ENCODE data around the gene PC. TPM values are rescaled to one million over a fixed set of nuclear protein-coding genes. Genes with fewer than 3 reads are reported as not detected.

The PC gene
- total RNA-seq, 1 experiment from 2014 or later, result 40.5 TPM

- no peaks in the 10 kb centered on the region for H3K27me3 Mint-ChIP-seq (ENCODE audit: unreplicated experiment)
- H3K4me3 Mint-ChIP-seq (ENCODE audit: low read depth, unreplicated experiment), result no peak overlapping the region
- H3K36me3 Mint-ChIP-seq (ENCODE audit: insufficient read depth, unreplicated experiment), result peaks cover 5% of the 10 kb centered on the region
- TF ChIP-seq, protein P1, sequence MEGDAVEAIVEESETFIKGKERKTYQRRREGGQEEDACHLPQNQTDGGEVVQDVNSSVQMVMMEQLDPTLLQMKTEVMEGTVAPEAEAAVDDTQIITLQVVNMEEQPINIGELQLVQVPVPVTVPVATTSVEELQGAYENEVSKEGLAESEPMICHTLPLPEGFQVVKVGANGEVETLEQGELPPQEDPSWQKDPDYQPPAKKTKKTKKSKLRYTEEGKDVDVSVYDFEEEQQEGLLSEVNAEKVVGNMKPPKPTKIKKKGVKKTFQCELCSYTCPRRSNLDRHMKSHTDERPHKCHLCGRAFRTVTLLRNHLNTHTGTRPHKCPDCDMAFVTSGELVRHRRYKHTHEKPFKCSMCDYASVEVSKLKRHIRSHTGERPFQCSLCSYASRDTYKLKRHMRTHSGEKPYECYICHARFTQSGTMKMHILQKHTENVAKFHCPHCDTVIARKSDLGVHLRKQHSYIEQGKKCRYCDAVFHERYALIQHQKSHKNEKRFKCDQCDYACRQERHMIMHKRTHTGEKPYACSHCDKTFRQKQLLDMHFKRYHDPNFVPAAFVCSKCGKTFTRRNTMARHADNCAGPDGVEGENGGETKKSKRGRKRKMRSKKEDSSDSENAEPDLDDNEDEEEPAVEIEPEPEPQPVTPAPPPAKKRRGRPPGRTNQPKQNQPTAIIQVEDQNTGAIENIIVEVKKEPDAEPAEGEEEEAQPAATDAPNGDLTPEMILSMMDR (IDR thresholded peaks at IDR 0.05; ENCODE audit: unreplicated experiment), result no peak
- intact Hi-C loops (cut with micrococcal nuclease; ENCODE audit: unreplicated experiment), result no loop called here
- H3K9me3 Mint-ChIP-seq (ENCODE audit: low read depth, unreplicated experiment), result no peaks in the 10 kb centered on the region
- H3K4me1 Mint-ChIP-seq (ENCODE audit: low read depth, unreplicated experiment), result no peaks in the 10 kb centered on the region
- no peak for DNase-seq
- CTCF ChIA-PET, result no interaction called here
- H3K27ac Mint-ChIP-seq (ENCODE audit: unreplicated experiment), result no peak overlapping the region
- BruUV-seq (replicated peaks), result no TSS peak
Observed at GRCh38 chr11:66924272-66924671, 33.9 kb downstream of the PC start.

- no TSS peak for BruUV-seq (replicated peaks)
- no peaks in the 10 kb centered on the region for H3K27me3 Mint-ChIP-seq (ENCODE audit: unreplicated experiment)
- TF ChIP-seq, protein P1 (IDR thresholded peaks at IDR 0.05; ENCODE audit: unreplicated experiment), result no peak
- CTCF ChIA-PET, result interaction anchor here (0.6 kb wide), 1 partner anchor 389 kb away, joined by 3 read pairs; no protein-coding TSS in a partner anchor
- DNase-seq, result no peak
- peaks cover 5% of the 10 kb centered on the region for H3K36me3 Mint-ChIP-seq (ENCODE audit: insufficient read depth, unreplicated experiment)
- H3K4me3 Mint-ChIP-seq (ENCODE audit: low read depth, unreplicated experiment), result no peak overlapping the region
- H3K9me3 Mint-ChIP-seq (ENCODE audit: low read depth, unreplicated experiment), result no peaks in the 10 kb centered on the region
- intact Hi-C loops (cut with micrococcal nuclease; ENCODE audit: unreplicated experiment), result no loop called here
- no peak overlapping the region for H3K27ac Mint-ChIP-seq (ENCODE audit: unreplicated experiment)
- H3K4me1 Mint-ChIP-seq (ENCODE audit: low read depth, unreplicated experiment), result no peaks in the 10 kb centered on the region
Observed at GRCh38 chr11:66922551-66922950, 35.6 kb downstream of the PC start.

DNA sequence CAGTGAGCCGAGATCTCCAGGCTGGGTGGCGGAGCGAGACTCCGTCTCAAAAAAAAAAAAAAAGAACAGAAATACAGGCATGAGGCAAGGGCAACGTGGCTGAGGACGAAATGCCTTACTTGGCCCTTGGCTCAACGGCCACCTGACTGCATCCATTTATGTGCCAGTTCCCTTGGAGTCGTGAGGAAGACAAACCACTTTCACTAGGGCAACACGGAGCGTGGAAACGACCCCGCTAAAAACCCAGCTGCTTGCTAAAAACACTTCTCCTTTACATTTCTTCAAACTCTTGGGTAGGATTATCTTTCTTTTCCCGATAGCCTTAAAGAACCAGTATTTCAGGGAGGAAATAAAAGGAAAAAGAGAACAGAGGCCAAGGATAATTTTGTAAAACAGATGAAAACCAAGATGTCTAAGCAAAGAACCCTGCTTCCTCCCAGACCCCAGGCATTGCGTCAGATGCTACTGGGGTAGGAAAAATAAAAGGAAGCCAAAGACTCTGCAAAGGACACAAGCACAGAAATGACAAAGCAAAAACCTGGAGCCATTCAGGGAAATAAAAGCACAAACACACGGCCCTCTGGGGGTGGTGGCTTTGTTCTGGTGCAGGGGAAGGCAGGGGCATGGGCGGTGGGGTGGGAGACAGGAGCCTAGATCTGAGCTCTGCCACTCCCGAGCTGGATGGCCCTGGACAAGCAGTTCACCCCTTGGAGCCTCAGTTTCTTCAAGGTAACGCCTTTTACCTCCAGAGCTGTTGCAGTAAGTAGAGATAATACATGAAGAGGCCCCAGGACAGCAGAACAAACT, 37.0 kb downstream of the PC start:
- TF ChIP-seq, protein P1 (IDR thresholded peaks at IDR 0.05; ENCODE audit: unreplicated experiment), result no peak
- no peak for DNase-seq
- peaks cover 5% of the 10 kb centered on the region for H3K36me3 Mint-ChIP-seq (ENCODE audit: insufficient read depth, unreplicated experiment)
- no peak overlapping the region for H3K27ac Mint-ChIP-seq (ENCODE audit: unreplicated experiment)
- no peaks in the 10 kb centered on the region for H3K27me3 Mint-ChIP-seq (ENCODE audit: unreplicated experiment)
- H3K9me3 Mint-ChIP-seq (ENCODE audit: low read depth, unreplicated experiment), result no peaks in the 10 kb centered on the region
- intact Hi-C loops (cut with micrococcal nuclease; ENCODE audit: unreplicated experiment), result no loop called here
- CTCF ChIA-PET, result no interaction called here
- no TSS peak for BruUV-seq (replicated peaks)
- no peaks in the 10 kb centered on the region for H3K4me1 Mint-ChIP-seq (ENCODE audit: low read depth, unreplicated experiment)
- no peak overlapping the region for H3K4me3 Mint-ChIP-seq (ENCODE audit: low read depth, unreplicated experiment)

DNA sequence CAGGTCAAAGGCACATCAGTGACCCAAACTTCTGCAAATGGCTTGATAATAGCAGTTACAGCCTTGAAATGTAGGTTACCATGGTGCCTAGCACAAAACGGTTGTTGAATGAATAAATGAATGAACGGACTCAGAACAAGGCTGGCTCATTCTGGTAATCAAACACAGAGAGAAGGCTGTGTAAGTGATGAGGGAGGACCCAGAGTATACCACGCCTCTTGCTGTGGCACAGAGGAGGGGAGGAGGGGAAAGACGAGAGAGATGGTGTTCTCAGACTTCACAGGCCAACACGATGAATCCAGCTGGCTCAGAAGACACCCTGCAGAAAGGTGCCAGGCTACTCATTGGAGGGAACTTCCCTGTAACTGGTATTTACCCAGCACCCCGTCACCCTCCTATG, 38.3 kb downstream of the PC start:
- TF ChIP-seq, protein P1 (IDR thresholded peaks at IDR 0.05; ENCODE audit: unreplicated experiment), result no peak
- Mint-ChIP-seq H3K4me3 (ENCODE audit: low read depth, unreplicated experiment) (no peak overlapping the region), H3K36me3 (ENCODE audit: insufficient read depth, unreplicated experiment) (peaks cover 5% of the 10 kb centered on the region), H3K27me3 (ENCODE audit: unreplicated experiment) (no peaks in the 10 kb centered on the region), H3K27ac (ENCODE audit: unreplicated experiment) (no peak overlapping the region), H3K9me3 (ENCODE audit: low read depth, unreplicated experiment) (no peaks in the 10 kb centered on the region), H3K4me1 (ENCODE audit: low read depth, unreplicated experiment) (no peaks in the 10 kb centered on the region)
- intact Hi-C loops (cut with micrococcal nuclease; ENCODE audit: unreplicated experiment), result no loop called here
- CTCF ChIA-PET, result no interaction called here
- no peak for DNase-seq
- BruUV-seq (replicated peaks), result no TSS peak

All from Calu3 (cell line).